IMR-90 (cell line): ENCODE results near the gene BCL7A. TPM values are rescaled to one million over a fixed set of nuclear protein-coding genes. Genes with fewer than 3 reads are reported as not detected.

Source experiments
- ATAC-seq: fragments of 200-7000 bp; cut with Tn5 transposase; 2 replicates; pipeline ENCODE4 v1.9.1; 2020; ENCODE audit warnings: low read depth, mild to moderate bottlenecking, moderate library complexity
- BruUV-seq: library from RNA; stranded (reverse); fragments of 400-500 nt; replicated peaks from 2 replicates; lab custom pipeline; 2021; lab: Mats Ljungman, UMichigan
- CTCF ChIA-PET: fragments of 300-600 bp; formaldehyde crosslinking; extraction: SDS; loops from one replicate; lab custom pipeline; 2021; ENCODE audit warnings: antibody characterized with exemption; lab: Yijun Ruan, JAX
- POLR2A ChIA-PET: fragments of 300-600 bp; sonication (Branson Sonifier 250); formaldehyde crosslinking; loops from one replicate; lab custom pipeline; 2022; ENCODE audit warnings: antibody characterized with exemption; ENCODE audit not compliant: unreplicated experiment; lab: Charles Lee
- DNase-seq: peaks from one replicate; pipeline ENCODE4 v3.0.0; 2013
- H2AFZ ChIP-seq: replicated peaks from 2 replicates; pipeline ENCODE3; 2013; ENCODE audit warnings: low read length, mild to moderate bottlenecking; ENCODE audit not compliant: poor library complexity
- H2AK5ac ChIP-seq: 2 replicates; pipeline ENCODE4 v1.6.1; 2013; ENCODE audit warnings: low read depth, low read length, inconsistent platforms
- H2AK9ac ChIP-seq: replicated peaks from 2 replicates; pipeline ENCODE3; 2013; ENCODE audit warnings: mild to moderate bottlenecking, low read depth, low read length, moderate library complexity; ENCODE audit not compliant: poor library complexity
- H2BK120ac ChIP-seq: 2 replicates; pipeline ENCODE4 v1.6.1; 2013; ENCODE audit warnings: low read depth, low read length, inconsistent platforms
- H2BK15ac ChIP-seq: 3 replicates; pipeline ENCODE4 v1.6.1; 2013; ENCODE audit warnings: low read depth, low read length, inconsistent platforms
- H2BK20ac ChIP-seq: 2 replicates; pipeline ENCODE4 v1.6.1; 2013; ENCODE audit warnings: low read depth, mild to moderate bottlenecking, inconsistent platforms, low read length, moderate library complexity
- H2BK5ac ChIP-seq: 2 replicates; pipeline ENCODE4 v1.6.1; 2013; ENCODE audit warnings: mild to moderate bottlenecking, low read depth, low read length, inconsistent platforms; ENCODE audit not compliant: poor library complexity, severe bottlenecking
- H3K14ac ChIP-seq: replicated peaks from 2 replicates; pipeline ENCODE4 v1.6.1; 2013; ENCODE audit warnings: low read depth, low read length, inconsistent platforms
- H3K18ac ChIP-seq: 2 replicates; pipeline ENCODE4 v1.6.1; 2013; ENCODE audit warnings: low read depth, low read length, control low read depth
- H3K23ac ChIP-seq: 2 replicates; pipeline ENCODE4 v1.6.1; 2013; ENCODE audit warnings: low read depth, low read length, inconsistent platforms
- H3K27ac ChIP-seq: 2 replicates; pipeline ENCODE4 v1.5.1; 2013; ENCODE audit warnings: mild to moderate bottlenecking, control low read depth, low read length; ENCODE audit not compliant: insufficient read depth
- H3K27me3 ChIP-seq: 2 replicates; pipeline ENCODE4 v1.6.1; 2013; ENCODE audit warnings: low read length; ENCODE audit not compliant: control insufficient read depth, insufficient read depth
- H3K36me3 ChIP-seq: 2 replicates; pipeline ENCODE4 v1.6.1; 2013; ENCODE audit warnings: low read length, mixed read lengths; ENCODE audit not compliant: control insufficient read depth, insufficient read depth
- H3K4ac ChIP-seq: 2 replicates; pipeline ENCODE4 v1.6.1; 2013; ENCODE audit warnings: low read depth, low read length, inconsistent platforms
- H3K4me1 ChIP-seq: 2 replicates; pipeline ENCODE4 v1.6.1; 2013; ENCODE audit warnings: low read length, mixed read lengths; ENCODE audit not compliant: control insufficient read depth, insufficient read depth
- H3K4me2 ChIP-seq: 2 replicates; pipeline ENCODE4 v1.6.1; 2013; ENCODE audit warnings: low read depth, mild to moderate bottlenecking, control low read depth, low read length, moderate library complexity
- H3K4me3 ChIP-seq: 2 replicates; pipeline ENCODE4 v1.5.1; 2013; ENCODE audit warnings: low read depth, mild to moderate bottlenecking, control low read depth, low read length, moderate library complexity; ENCODE audit not compliant: insufficient read depth
- H3K56ac ChIP-seq: 2 replicates; pipeline ENCODE4 v1.6.1; 2013; ENCODE audit warnings: low read length, inconsistent platforms; ENCODE audit not compliant: insufficient read depth; ENCODE audit errors: extremely low read depth
- H3K79me1 ChIP-seq, 2 experiments: 2 replicates each; pipeline ENCODE4 v1.6.1; 2013; ENCODE audit warnings: low read length in 2 of 2, inconsistent platforms in 1 of 2, low read depth in 1 of 2
- H3K9ac ChIP-seq: 2 replicates; pipeline ENCODE4 v1.6.1; 2013; ENCODE audit warnings: low read depth, low read length, control low read depth
- H3K9me1 ChIP-seq: 2 replicates; pipeline ENCODE4 v1.6.1; 2013; ENCODE audit warnings: low read length, inconsistent platforms; ENCODE audit not compliant: insufficient read depth
- H3K9me3 ChIP-seq: 2 replicates; pipeline ENCODE4 v1.6.1; 2013; ENCODE audit warnings: low read length; ENCODE audit not compliant: control insufficient read depth, insufficient read depth
- H4K20me1 ChIP-seq: 2 replicates; pipeline ENCODE4 v1.6.1; 2013; ENCODE audit warnings: low read length, inconsistent platforms; ENCODE audit not compliant: insufficient read depth
- H4K5ac ChIP-seq: 2 replicates; pipeline ENCODE4 v1.6.1; 2013; ENCODE audit warnings: mild to moderate bottlenecking, low read depth, low read length, control low read depth
- H4K8ac ChIP-seq, 2 experiments: 2 replicates each; pipeline ENCODE4 v1.6.1; 2013; ENCODE audit warnings: low read depth in 2 of 2, low read length in 2 of 2, control low read depth in 1 of 2, inconsistent platforms in 1 of 2
- H4K91ac ChIP-seq: 2 replicates; pipeline ENCODE4 v1.6.1; 2013; ENCODE audit warnings: low read depth, low read length, inconsistent platforms; ENCODE audit not compliant: insufficient read depth
- BHLHE40 ChIP-seq: fragments of 150-350 bp; IDR thresholded peaks from 2 replicates; pipeline ENCODE4 v1.6.1; 2016; ENCODE audit warnings: mild to moderate bottlenecking, low read depth, low read length
- CEBPB ChIP-seq: IDR thresholded peaks from 2 replicates; pipeline ENCODE4 v1.6.1; 2012; ENCODE audit warnings: low read depth, low read length, improper control_type of control experiment
- CHD1 ChIP-seq: IDR thresholded peaks from 2 replicates; pipeline ENCODE4 v1.6.1; 2012; ENCODE audit warnings: low read depth, low read length, improper control_type of control experiment
- CTCF ChIP-seq: conservative IDR thresholded peaks from 2 replicates; pipeline ENCODE4 v1.5.1; 2012; ENCODE audit warnings: mild to moderate bottlenecking, low read depth, low read length, improper control_type of control experiment
- MAFK ChIP-seq: IDR thresholded peaks from 2 replicates; pipeline ENCODE4 v1.6.1; 2012; ENCODE audit warnings: low read depth, low read length, improper control_type of control experiment
- MAZ ChIP-seq: IDR thresholded peaks from 2 replicates; pipeline ENCODE4 v1.6.1; 2012; ENCODE audit warnings: low read depth, mild to moderate bottlenecking, low read length, improper control_type of control experiment, moderate library complexity, borderline replicate concordance
- MXI1 ChIP-seq: IDR thresholded peaks from 2 replicates; pipeline ENCODE4 v1.6.1; 2012; ENCODE audit warnings: low read depth, mild to moderate bottlenecking, low read length, moderate library complexity, borderline replicate concordance
- NFE2L2 ChIP-seq: fragments of 150-350 bp; IDR thresholded peaks from 2 replicates; pipeline ENCODE4 v1.6.1; 2016; ENCODE audit warnings: low read depth, mild to moderate bottlenecking, low read length
- POLR2A ChIP-seq: IDR thresholded peaks from 2 replicates; pipeline ENCODE4 v1.6.1; 2012; ENCODE audit warnings: mild to moderate bottlenecking, low read depth, low read length
- RAD21 ChIP-seq: IDR thresholded peaks from 2 replicates; pipeline ENCODE4 v1.6.1; 2012; ENCODE audit warnings: low read length, improper control_type of control experiment
- RFX5 ChIP-seq: IDR thresholded peaks from 2 replicates; pipeline ENCODE4 v1.8.0; 2012; ENCODE audit warnings: low read depth, mild to moderate bottlenecking, low read length, moderate library complexity
- WGBS, 2 experiments: methylation state at CpG; one replicate each; pipeline versions ENCODE4 v1.1.5 to v1.1.7; 2013; ENCODE audit warnings: missing lambda C conversion rate in 2 of 2; ENCODE audit not compliant: insufficient read length in 1 of 2; ENCODE audit errors: extremely low coverage in 2 of 2; 5-methylcytosine and 5-hydroxymethylcytosine counted together
- dilution Hi-C: fragments of 300-500 bp; cut with HindIII; formaldehyde crosslinking; loops from one replicate; pipeline ENCODE4 v1.14.3; 2018; ENCODE audit warnings: low sequenced_read_pairs; ENCODE audit not compliant: unreplicated experiment
- in situ Hi-C: fragments of 300-500 bp; cut with MboI; formaldehyde crosslinking; loops from 3 replicates; pipeline ENCODE4 v1.14.3; 2019; ENCODE audit warnings: low sequenced_read_pairs, inconsistent platforms, mixed read lengths
- intact Hi-C: fragments of 100-400 bp; cut with micrococcal nuclease; formaldehyde crosslinking; loops from 2 replicates; pipeline ENCODE4 v1.10.0; 2022
- polyA plus RNA-seq, 3 experiments: library from polyadenylated mRNA; depleted of rRNA; stranded (reverse); fragments of >200 nt; gene quantifications; 2 replicates each; pipeline ENCODE4 v1.2.3, GENCODE V29; 2012; ENCODE audit warnings: low replicate concordance in 1 of 3
- total RNA-seq: library from RNA; depleted of rRNA; stranded (reverse); fragments of >200 nt; gene quantifications from 2 replicates; pipeline ENCODE4 v1.2.3, GENCODE V29; 2012

BCL7A gene
- total and polyA plus RNA-seq, 2 of the 4 experiments (the other 2 are of a cell fraction), result 5.6 to 7.9 TPM

GRCh38 chr12:122096014-122096413 lies 74.3 kb downstream of the BCL7A start:
- dilution Hi-C loops, result no loop called here
- peaks cover 76% of the 10 kb centered on the region for H4K20me1 ChIP-seq

More at GRCh38 chr12:122096014-122096413, 74.3 kb downstream of the BCL7A start:
- Histone ChIP-seq H3K4me2 (no peak overlapping the region), H2BK120ac (0 out of 2 replicates have a peak overlapping the region, but pooled peaks have one; percentile 62), H2AK9ac (no peak overlapping the region), H2BK15ac (no peak overlapping the region), H2AK5ac (peak overlapping the region; percentile 66; the same call in 1 of the 2 replicates), H3K56ac (no peak overlapping the region), H2BK5ac (no peak overlapping the region), H3K23ac (no peak overlapping the region), H3K18ac (no peak overlapping the region), H2BK20ac (no peak overlapping the region), H3K79me1 (peaks cover 55 to 87% of the 10 kb centered on the region in 2 experiments), H3K4me1 (peaks cover 47% of the 10 kb centered on the region), H3K14ac (no peak overlapping the region), H3K9ac (no peak overlapping the region), H4K91ac (0 out of 2 replicates have a peak overlapping the region, but pooled peaks have one; percentile 72), H4K8ac (peak overlapping the region in 1 of 2 experiments; percentile 66; a peak in 2 of 4 replicates), H3K9me1 (peaks cover 58% of the 10 kb centered on the region), H3K4ac (peak overlapping the region; percentile 69; the same call in 1 of the 2 replicates), H3K27ac (no peak overlapping the region), H2AFZ (no peak overlapping the region), H3K4me3 (no peak overlapping the region), H3K9me3 (no peaks in the 10 kb centered on the region), H3K27me3 (no peaks in the 10 kb centered on the region), H3K36me3 (no peaks in the 10 kb centered on the region), H4K5ac (no peak overlapping the region)
- ATAC-seq, result no peak
- POLR2A ChIA-PET, result no interaction called here
- no peak for DNase-seq
- intact Hi-C loops, result no loop called here
- in situ Hi-C loops, result no loop called here
- no TSS peak for BruUV-seq
- CTCF ChIA-PET, result no interaction called here
- no peak for TF ChIP-seq CEBPB
- no peak for TF ChIP-seq NFE2L2
- TF ChIP-seq CTCF, result no peak
- no peak for TF ChIP-seq RFX5
- TF ChIP-seq MXI1, result no peak
- TF ChIP-seq BHLHE40, result no peak
- TF ChIP-seq POLR2A, result no peak
- no peak for TF ChIP-seq CHD1
- no peak for TF ChIP-seq MAFK
- TF ChIP-seq RAD21, result no peak
- no peak for TF ChIP-seq MAZ
- WGBS, 2 experiments, result no CpG with 5 or more reads among the region's 9 CpGs
